Right lobe of liver (tissue), 4 donors: ENCODE data around the gene ACVR1.

Source experiments
- CTCF ChIP-seq, 4 donors: fragments of 200-600 bp in 3 of 4; fragments of 450-650 bp in 1 of 4; IDR thresholded peaks; one replicate each; pipeline versions ENCODE4 v1.5.1 to v1.8.0; 2016 to 2022; ENCODE audit warnings: antibody characterized with exemption in 4 of 4, mild to moderate bottlenecking in 2 of 4
- POLR2A ChIP-seq: fragments of 450-650 bp; IDR thresholded peaks from one replicate; pipeline ENCODE4 v1.6.1; 2017; ENCODE audit warnings: antibody characterized with exemption, mild to moderate bottlenecking
- donor health status: DM: no; HTN: no; CAD: no.
- donor health status: DM: no; HTN: no; CAD: no.
- donor health status: DM: no; HTN: yes; CAD: no.

- TF ChIP-seq CTCF (IDR thresholded peaks at IDR 0.05) = no peak
- no peak for TF ChIP-seq POLR2A
These were observed 17.5 kb upstream of the ACVR1 start for GRCh38 chr2:157893611-157894010.
